Epithelial cell of proximal tubule (primary cell): ENCODE measurements around the gene RAVER2. TPM values are rescaled to one million over a fixed set of nuclear protein-coding genes. Genes with fewer than 3 reads are reported as not detected.

ENCODE experiments used
- DNase-seq: peaks from one replicate; pipeline ENCODE4 v3.0.0-alpha.2; 2011; ENCODE audit warnings: low read depth
- H3K4me3 ChIP-seq: 2 replicates; pipeline ENCODE4 v1.5.1; 2011; ENCODE audit warnings: low read depth, mild to moderate bottlenecking, low read length
- total RNA-seq: library from RNA; depleted of rRNA; stranded (reverse); fragments of >200 nt; gene quantifications from 2 replicates; pipeline ENCODE4 v1.2.3, GENCODE V29; 2015
- TF ChIP-seq, protein P1 (sequence below): conservative IDR thresholded peaks from 2 replicates; pipeline ENCODE4 v1.5.1; 2012; ENCODE audit warnings: low read depth, mild to moderate bottlenecking, low read length

The RAVER2 gene
- total RNA-seq, 1 donor from 2014 or later, result 6.9 TPM

DNA sequence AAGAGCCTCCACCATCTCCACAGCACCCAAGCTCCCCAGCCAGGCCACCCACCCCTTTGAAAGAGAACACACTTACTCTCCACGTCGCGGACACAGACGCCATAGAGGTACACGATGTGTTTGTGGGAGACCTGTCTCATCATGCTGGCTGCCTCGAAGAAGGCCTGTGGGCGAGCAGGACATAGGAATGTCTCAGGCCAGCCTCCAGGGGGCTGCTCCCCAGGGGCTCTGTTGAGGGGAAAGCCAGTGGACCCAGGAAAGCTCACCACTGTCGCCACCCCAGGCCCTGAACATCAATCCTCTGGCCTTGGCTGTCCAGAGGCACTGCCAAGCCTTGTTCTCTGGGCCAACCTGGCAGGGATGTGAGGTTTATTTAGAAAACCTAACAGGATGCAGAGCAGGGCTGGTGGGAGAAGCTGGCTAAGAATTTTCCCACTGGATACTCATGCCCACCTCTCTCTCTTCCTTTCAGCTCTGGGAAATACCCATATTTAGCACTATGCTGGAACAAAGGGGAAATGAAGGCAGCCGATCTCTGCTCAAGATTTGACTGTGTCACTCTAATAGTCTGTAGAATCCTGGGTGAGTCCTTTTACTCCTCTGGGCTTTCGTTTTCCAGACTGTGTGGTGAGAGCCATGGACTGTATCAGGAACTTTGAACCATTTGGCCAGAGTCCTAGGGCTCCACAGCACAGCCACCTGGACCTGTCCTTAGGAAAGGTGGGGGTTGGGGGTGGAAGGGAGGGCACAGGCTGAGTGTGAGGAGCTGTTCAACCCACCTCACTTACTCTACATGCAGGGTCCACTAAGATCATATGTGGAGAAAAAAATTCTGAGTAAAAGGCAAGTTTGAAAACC, 101.9 kb downstream of the RAVER2 start:
- H3K4me3 ChIP-seq, result no peak overlapping the region
- TF ChIP-seq, protein P1, sequence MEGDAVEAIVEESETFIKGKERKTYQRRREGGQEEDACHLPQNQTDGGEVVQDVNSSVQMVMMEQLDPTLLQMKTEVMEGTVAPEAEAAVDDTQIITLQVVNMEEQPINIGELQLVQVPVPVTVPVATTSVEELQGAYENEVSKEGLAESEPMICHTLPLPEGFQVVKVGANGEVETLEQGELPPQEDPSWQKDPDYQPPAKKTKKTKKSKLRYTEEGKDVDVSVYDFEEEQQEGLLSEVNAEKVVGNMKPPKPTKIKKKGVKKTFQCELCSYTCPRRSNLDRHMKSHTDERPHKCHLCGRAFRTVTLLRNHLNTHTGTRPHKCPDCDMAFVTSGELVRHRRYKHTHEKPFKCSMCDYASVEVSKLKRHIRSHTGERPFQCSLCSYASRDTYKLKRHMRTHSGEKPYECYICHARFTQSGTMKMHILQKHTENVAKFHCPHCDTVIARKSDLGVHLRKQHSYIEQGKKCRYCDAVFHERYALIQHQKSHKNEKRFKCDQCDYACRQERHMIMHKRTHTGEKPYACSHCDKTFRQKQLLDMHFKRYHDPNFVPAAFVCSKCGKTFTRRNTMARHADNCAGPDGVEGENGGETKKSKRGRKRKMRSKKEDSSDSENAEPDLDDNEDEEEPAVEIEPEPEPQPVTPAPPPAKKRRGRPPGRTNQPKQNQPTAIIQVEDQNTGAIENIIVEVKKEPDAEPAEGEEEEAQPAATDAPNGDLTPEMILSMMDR, result no peak

DNA sequence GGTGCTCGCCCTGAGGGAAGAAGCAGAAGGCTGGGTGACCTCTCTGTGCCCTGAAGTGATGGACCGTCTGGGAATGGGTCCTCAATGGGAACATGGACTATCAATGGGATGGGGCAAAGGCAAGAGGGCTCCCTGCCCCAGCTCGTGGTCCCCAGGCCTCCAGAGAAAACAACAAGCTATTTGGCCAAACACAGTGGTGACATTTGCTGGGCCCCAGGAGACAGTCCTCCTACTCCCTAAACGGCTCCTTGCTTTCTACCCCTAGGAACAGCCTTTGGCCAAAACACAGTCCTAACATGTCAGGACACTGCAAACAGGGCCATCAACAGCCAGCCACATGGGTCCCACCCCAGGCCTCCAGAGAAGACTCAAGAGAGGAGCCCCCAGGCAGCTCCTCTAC, 102.8 kb downstream of the RAVER2 start:
- TF ChIP-seq, protein P1, result no peak
- DNase-seq, result no peak
- H3K4me3 ChIP-seq, result no peak overlapping the region

More for the DNA sequence above, 101.9 kb downstream of the RAVER2 start:
- no peak for DNase-seq

DNA sequence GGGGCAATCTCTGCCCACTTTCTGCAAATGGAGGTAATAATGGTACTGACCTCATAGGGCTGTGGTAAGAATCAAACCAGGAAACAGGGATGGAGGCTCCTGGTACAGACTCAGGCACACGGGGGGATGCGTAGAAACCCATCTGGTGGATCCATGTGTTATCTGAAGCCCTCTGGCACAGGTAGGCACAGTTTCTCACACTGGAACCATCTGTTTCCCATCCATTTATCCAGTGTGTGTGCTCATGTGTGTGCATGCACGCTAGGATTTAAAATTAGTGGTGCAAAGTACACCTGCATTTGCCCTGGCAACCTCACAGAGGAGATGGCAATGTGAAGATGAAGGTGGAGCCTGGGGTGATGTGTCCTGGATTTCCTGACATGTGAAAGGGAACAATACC, 103.3 kb downstream of the RAVER2 start:
- TF ChIP-seq, protein P1, result no peak
- no peak overlapping the region for H3K4me3 ChIP-seq
- no peak for DNase-seq

DNA sequence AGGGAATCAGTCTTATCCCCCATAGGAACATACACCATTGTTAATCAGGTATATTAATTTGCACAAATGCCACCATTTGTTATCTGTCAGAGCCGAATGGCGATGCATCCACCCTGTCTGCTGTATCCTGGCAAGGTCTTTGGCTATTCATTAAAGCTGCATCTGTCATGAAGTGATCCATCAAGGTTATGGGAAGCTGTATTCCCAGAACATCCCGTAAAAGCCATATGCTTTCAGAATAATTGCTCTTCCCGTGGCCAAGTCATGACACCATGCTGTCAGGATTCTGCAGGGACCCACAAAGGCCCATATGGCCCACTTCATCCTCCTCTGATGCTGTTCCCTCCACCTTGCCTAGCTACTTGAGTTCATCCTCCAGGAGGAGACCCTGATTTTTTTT, 103.9 kb downstream of the RAVER2 start:
- DNase-seq, result no peak
- no peak overlapping the region for H3K4me3 ChIP-seq
- TF ChIP-seq, protein P1, result no peak

DNA sequence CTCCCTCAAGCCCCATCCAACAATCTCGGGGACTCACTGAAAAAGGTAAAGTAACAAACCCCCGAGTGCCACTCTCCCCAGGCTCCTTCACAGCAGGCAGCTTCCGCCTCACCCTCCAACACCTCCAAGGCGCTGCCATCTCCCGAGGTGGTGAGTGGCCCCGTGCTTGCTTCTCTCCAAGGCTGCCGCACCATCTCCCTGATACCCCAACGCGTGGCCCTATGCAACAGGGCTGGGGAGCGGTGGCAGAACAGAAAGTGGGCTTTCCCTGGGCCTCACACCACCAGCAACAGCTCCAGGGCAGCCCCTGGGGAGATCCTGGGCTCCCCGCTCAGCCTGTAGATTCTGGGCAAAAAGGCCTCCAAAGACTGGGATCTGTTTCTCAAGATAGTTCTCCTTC, 105.1 kb downstream of the RAVER2 start:
- TF ChIP-seq, protein P1, result no peak

DNA sequence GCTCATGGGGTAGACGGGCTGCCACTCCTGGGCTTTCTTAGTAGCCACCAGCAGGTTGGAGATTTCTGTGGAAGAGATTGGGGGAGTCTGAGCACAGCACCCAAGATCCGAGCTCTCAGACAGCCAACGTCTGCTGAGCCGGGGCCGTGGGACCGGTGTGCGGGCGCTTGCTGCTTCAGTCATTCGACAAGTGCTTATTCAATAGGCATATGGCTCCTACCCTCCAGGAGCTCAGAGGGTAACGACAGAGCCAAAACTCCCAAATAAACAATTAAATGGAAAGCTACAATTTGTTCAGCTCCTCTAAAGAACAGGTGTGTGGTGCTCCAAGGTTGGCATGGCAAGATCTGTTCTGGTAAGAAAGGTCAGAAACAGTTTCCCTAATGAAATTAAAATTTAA, 106.0 kb downstream of the RAVER2 start:
- DNase-seq, result no peak
- no peak overlapping the region for H3K4me3 ChIP-seq
- TF ChIP-seq, protein P1, result no peak

More for the DNA sequence above, 105.1 kb downstream of the RAVER2 start:
- DNase-seq, result no peak
- no peak overlapping the region for H3K4me3 ChIP-seq

DNA sequence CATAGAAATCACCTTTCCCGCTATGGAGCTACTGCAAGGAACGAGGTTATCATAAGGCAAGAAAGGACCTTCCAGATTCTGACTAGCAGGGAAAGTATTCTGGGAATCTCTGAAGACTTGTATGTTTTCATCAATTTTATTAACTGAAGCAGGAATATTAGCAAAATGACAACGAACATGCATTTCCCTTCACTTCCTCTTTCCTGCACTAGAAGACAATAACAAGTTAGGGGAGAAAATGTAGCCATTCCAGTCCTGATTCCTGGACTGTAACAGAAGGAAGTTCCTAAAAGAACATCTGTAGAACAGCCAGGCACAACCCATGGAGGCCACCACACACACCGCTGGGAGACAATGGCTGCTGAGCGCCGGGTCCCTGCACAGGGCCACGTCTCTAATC, 106.8 kb downstream of the RAVER2 start:
- DNase-seq, result no peak
- TF ChIP-seq, protein P1, result no peak

More for the DNA sequence above, 106.8 kb downstream of the RAVER2 start:
- H3K4me3 ChIP-seq, result no peak overlapping the region
